ENCODE data around the gene DLGAP1. TPM values are rescaled to one million over a fixed set of nuclear protein-coding genes. Genes with fewer than 3 reads are reported as not detected.
A peak's percentile ranks its signal among the peaks of the same experiment; 100 is the strongest.

Gene DLGAP1
- total and polyA plus RNA-seq, 2 of the 13 experiments (the other 11 are each of a cell fraction or from before 2014, with no cell fraction given): 0.01 TPM; not detected in 1

DNA sequence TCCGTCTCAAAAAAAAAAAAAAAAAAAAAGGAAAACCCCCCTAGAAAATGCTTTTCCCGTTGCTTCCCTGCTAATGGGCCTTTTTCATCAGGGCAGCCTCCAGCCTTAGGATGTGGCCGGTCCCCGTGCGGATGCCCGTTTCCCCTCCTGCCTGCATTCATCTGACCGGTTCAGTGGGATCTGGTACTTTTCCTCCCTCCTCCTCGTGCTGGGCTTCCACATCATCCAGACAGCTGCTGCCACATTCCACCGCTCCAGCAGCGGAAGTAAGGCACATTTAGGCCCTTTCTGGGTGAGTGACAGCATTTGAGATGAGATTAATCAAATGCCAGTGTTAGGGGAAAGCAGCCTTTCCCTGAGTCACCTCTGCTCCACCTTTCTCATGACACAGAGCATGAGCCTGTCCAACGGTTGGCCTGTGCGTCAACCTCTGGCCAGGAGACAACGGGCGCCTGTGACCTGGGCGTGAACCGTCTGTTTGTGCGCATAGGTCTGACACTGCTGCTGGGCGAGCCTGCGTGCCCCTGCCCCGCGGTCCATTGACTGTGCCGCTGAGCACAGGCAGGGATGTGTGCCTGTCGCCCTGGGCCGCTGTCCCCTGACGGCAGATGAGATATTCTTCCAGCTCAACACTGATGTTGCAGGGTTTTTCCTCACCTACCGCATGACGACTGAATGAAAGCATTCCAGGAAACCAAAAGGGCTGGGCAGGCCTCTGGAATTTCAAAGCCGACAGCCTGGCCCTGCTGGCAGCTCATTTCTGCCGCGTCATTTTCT is 831.1 kb downstream of the DLGAP1 start (continued):
- TF ChIP-seq ZIK1 (CRISPR knock-in tag; IDR thresholded peaks at IDR 0.05; ENCODE audit: borderline replicate concordance, low read depth) (0 out of 2 replicates have a peak, but pooled peaks have one; percentile 33), ZNF143 (CRISPR knock-in tag; IDR thresholded peaks at IDR 0.05) (no peak), HMG20B (CRISPR knock-in tag; conservative IDR thresholded peaks at IDR 0.05) (peak; percentile 53; the same call in 1 of the 2 replicates), POLR2AphosphoS2 (IDR thresholded peaks at IDR 0.05; ENCODE audit: low read depth, low read length) (no peak), CBX5 (CRISPR knock-in tag; IDR thresholded peaks at IDR 0.05; ENCODE audit: borderline replicate concordance) (peak; percentile 92), HCFC1 (IDR thresholded peaks at IDR 0.05; ENCODE audit: low read depth, low read length) (no peak), LCORL (IDR thresholded peaks at IDR 0.05) (peak; percentile 64; the same call in 1 of the 2 replicates), LCORL (CRISPR knock-in tag; IDR thresholded peaks at IDR 0.05) (peak; percentile 95), U2AF2 (IDR thresholded peaks at IDR 0.05; ENCODE audit: low read depth, low read length) (no peak), MYC (CRISPR knock-in tag; IDR thresholded peaks at IDR 0.05; ENCODE audit: borderline replicate concordance) (peak; percentile 87; the same call in 1 of the 2 replicates), HMGA1 (CRISPR knock-in tag; conservative IDR thresholded peaks at IDR 0.05) (no peak), RFX3 (CRISPR knock-in tag; IDR thresholded peaks at IDR 0.05) (no peak), SAP130 (CRISPR knock-in tag; IDR thresholded peaks at IDR 0.05; ENCODE audit: low read depth) (peak; percentile 86), EZH2 (conservative IDR thresholded peaks at IDR 0.05; ENCODE audit: low read depth, low read length) (no peak), ATF7-NPFF (CRISPR knock-in tag; IDR thresholded peaks at IDR 0.05; ENCODE audit: low read depth) (peak; percentile 83), ZNF441 (CRISPR knock-in tag; IDR thresholded peaks at IDR 0.05; ENCODE audit: borderline replicate concordance) (peak; percentile 48; the same call in 1 of the 2 replicates), GPN1 (CRISPR knock-in tag; IDR thresholded peaks at IDR 0.05; ENCODE audit: borderline replicate concordance) (no peak), STAT5B (CRISPR knock-in tag; IDR thresholded peaks at IDR 0.05) (0 out of 2 replicates have a peak, but pooled peaks have one; percentile 29), ARNTL (CRISPR knock-in tag; IDR thresholded peaks at IDR 0.05) (peak; percentile 92), KDM2A (CRISPR knock-in tag; IDR thresholded peaks at IDR 0.05; ENCODE audit: borderline replicate concordance, low read depth) (peak; percentile 83), ESRRA (CRISPR knock-in tag; IDR thresholded peaks at IDR 0.05; ENCODE audit: low read depth) (peak; percentile 86)
- TF ChIP-seq, protein P1, sequence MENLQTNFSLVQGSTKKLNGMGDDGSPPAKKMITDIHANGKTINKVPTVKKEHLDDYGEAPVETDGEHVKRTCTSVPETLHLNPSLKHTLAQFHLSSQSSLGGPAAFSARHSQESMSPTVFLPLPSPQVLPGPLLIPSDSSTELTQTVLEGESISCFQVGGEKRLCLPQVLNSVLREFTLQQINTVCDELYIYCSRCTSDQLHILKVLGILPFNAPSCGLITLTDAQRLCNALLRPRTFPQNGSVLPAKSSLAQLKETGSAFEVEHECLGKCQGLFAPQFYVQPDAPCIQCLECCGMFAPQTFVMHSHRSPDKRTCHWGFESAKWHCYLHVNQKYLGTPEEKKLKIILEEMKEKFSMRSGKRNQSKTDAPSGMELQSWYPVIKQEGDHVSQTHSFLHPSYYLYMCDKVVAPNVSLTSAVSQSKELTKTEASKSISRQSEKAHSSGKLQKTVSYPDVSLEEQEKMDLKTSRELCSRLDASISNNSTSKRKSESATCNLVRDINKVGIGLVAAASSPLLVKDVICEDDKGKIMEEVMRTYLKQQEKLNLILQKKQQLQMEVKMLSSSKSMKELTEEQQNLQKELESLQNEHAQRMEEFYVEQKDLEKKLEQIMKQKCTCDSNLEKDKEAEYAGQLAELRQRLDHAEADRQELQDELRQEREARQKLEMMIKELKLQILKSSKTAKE (CRISPR knock-in tag; IDR thresholded peaks at IDR 0.05; ENCODE audit: borderline replicate concordance): peak; percentile 98
- TF ChIP-seq, protein P2, sequence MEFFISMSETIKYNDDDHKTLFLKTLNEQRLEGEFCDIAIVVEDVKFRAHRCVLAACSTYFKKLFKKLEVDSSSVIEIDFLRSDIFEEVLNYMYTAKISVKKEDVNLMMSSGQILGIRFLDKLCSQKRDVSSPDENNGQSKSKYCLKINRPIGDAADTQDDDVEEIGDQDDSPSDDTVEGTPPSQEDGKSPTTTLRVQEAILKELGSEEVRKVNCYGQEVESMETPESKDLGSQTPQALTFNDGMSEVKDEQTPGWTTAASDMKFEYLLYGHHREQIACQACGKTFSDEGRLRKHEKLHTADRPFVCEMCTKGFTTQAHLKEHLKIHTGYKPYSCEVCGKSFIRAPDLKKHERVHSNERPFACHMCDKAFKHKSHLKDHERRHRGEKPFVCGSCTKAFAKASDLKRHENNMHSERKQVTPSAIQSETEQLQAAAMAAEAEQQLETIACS (CRISPR knock-in tag; IDR thresholded peaks at IDR 0.05): no peak
- TF ChIP-seq, protein P3, sequence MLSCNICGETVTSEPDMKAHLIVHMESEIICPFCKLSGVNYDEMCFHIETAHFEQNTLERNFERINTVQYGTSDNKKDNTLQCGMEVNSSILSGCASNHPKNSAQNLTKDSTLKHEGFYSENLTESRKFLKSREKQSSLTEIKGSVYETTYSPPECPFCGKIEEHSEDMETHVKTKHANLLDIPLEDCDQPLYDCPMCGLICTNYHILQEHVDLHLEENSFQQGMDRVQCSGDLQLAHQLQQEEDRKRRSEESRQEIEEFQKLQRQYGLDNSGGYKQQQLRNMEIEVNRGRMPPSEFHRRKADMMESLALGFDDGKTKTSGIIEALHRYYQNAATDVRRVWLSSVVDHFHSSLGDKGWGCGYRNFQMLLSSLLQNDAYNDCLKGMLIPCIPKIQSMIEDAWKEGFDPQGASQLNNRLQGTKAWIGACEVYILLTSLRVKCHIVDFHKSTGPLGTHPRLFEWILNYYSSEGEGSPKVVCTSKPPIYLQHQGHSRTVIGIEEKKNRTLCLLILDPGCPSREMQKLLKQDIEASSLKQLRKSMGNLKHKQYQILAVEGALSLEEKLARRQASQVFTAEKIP (CRISPR knock-in tag; IDR thresholded peaks at IDR 0.05; ENCODE audit: borderline replicate concordance): no peak
- TF ChIP-seq, protein P4, sequence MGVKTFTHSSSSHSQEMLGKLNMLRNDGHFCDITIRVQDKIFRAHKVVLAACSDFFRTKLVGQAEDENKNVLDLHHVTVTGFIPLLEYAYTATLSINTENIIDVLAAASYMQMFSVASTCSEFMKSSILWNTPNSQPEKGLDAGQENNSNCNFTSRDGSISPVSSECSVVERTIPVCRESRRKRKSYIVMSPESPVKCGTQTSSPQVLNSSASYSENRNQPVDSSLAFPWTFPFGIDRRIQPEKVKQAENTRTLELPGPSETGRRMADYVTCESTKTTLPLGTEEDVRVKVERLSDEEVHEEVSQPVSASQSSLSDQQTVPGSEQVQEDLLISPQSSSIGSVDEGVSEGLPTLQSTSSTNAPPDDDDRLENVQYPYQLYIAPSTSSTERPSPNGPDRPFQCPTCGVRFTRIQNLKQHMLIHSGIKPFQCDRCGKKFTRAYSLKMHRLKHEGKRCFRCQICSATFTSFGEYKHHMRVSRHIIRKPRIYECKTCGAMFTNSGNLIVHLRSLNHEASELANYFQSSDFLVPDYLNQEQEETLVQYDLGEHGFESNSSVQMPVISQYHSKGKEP (CRISPR knock-in tag; IDR thresholded peaks at IDR 0.05): no peak

Data from HepG2 (cell line).